HepG2 (cell line): ENCODE results near the gene SHISAL1. TPM values are rescaled to one million over a fixed set of nuclear protein-coding genes. Genes with fewer than 3 reads are reported as not detected.

ENCODE experiments used
- ATAC-seq: fragments of 200-7000 bp; cut with Tn5 transposase; 3 replicates; pipeline ENCODE4 v1.9.1; 2020; ENCODE audit warnings: mild to moderate bottlenecking, moderate library complexity
- BruUV-seq: library from RNA; stranded (reverse); fragments of 400-500 nt; replicated peaks from 2 replicates; lab custom pipeline; 2021; lab: Mats Ljungman, UMichigan
- CTCF ChIA-PET: fragments of 300-600 bp; formaldehyde crosslinking; extraction: SDS; loops from one replicate; lab custom pipeline; 2021; ENCODE audit warnings: low total read pairs, inconsistent platforms, low intra/inter-chr PET ratio; lab: Yijun Ruan, JAX
- POLR2A ChIA-PET: fragments of 350-600 bp; sonication (Branson Sonifier 250); formaldehyde crosslinking; loops from one replicate; lab custom pipeline; 2020; ENCODE audit warnings: antibody characterized with exemption, inconsistent platforms; lab: Yijun Ruan, JAX
- DNase-seq: peaks from one replicate; pipeline ENCODE4 v3.0.0-alpha.2; 2015; ENCODE audit warnings: low spot score
- FAIRE-seq: peaks from 3 replicates; lab custom pipeline; 2011; peaks lifted over from hg19 to GRCh38; lab: Jason Lieb, UNC
- H2AFZ ChIP-seq: one replicate; pipeline ENCODE4 v1.6.1; 2011; ENCODE audit warnings: low read length, inconsistent platforms
- H3K27ac ChIP-seq: fragments of 300-600 bp; 3 replicates; pipeline ENCODE4 v1.8.0; 2011; ENCODE audit warnings: mixed run types, mild to moderate bottlenecking, mixed read lengths, low read length, inconsistent platforms; ENCODE audit not compliant: insufficient read depth; ENCODE audit errors: extremely low read length
- H3K27me3 ChIP-seq, 2 experiments: fragments of 200-600 bp in 1 of 2; 2 replicates in 1 of 2; 3 replicates in 1 of 2; pipeline versions ENCODE4 v1.6.0 to v1.8.0; 2011; ENCODE audit warnings: low read length in 2 of 2, mild to moderate bottlenecking in 2 of 2, moderate library complexity in 2 of 2, inconsistent platforms in 1 of 2; ENCODE audit not compliant: insufficient read depth in 2 of 2, control insufficient read depth in 1 of 2
- H3K36me3 ChIP-seq, 2 experiments: fragments of 200-600 bp in 1 of 2; replicated peaks in 1 of 2; 2 replicates in 1 of 2; 3 replicates in 1 of 2; pipeline versions ENCODE4 v1.5.1 to v1.8.0; 2011; ENCODE audit warnings: low read length in 2 of 2, inconsistent platforms in 1 of 2; ENCODE audit not compliant: insufficient read depth in 2 of 2, control insufficient read depth in 1 of 2
- H3K4me1 ChIP-seq: 2 replicates; pipeline ENCODE4 v1.5.1; 2012; ENCODE audit warnings: low read length, inconsistent platforms; ENCODE audit not compliant: insufficient read depth
- H3K4me2 ChIP-seq: 2 replicates; pipeline ENCODE4 v1.6.0; 2011; ENCODE audit warnings: low read depth, low read length, inconsistent platforms
- H3K4me3 ChIP-seq, 3 experiments: fragments of 200-600 bp in 1 of 3; sonication (generic), shearing (Covaris generic) in 1 of 3; replicated peaks in 1 of 3; 2 replicates each; pipeline ENCODE4 v1.5.1; 2011 to 2016; ENCODE audit warnings: low read length in 3 of 3, inconsistent platforms in 2 of 3, low read depth in 2 of 3, mild to moderate bottlenecking in 2 of 3, control low read depth in 1 of 3, mixed read lengths in 1 of 3; ENCODE audit not compliant: insufficient read depth in 1 of 3
- H3K79me2 ChIP-seq: one replicate; pipeline ENCODE4 v1.6.1; 2011; ENCODE audit warnings: low read length, inconsistent platforms; ENCODE audit not compliant: insufficient read depth
- H3K9ac ChIP-seq: 2 replicates; pipeline ENCODE4 v1.6.0; 2011; ENCODE audit warnings: mild to moderate bottlenecking, low read depth, low read length, inconsistent platforms; ENCODE audit not compliant: insufficient read depth
- H3K9me3 ChIP-seq: 2 replicates; pipeline ENCODE4 v1.5.1; 2012; ENCODE audit warnings: mild to moderate bottlenecking, low read length
- H4K20me1 ChIP-seq: 2 replicates; pipeline ENCODE4 v1.6.0; 2011; ENCODE audit warnings: inconsistent platforms, mild to moderate bottlenecking, low read length, moderate library complexity; ENCODE audit not compliant: insufficient read depth
- ARNTL ChIP-seq: sonication (generic); formaldehyde crosslinking; IDR thresholded peaks from 2 replicates; pipeline ENCODE4 v1.4.0; 2020; ENCODE audit warnings: mild to moderate bottlenecking, missing genetic modification reagents
- BORCS8-MEF2B ChIP-seq: sonication (generic); formaldehyde crosslinking; IDR thresholded peaks from 2 replicates; pipeline ENCODE4 v1.8.0; 2022; ENCODE audit warnings: mild to moderate bottlenecking, missing genetic modification reagents
- CENPX ChIP-seq: sonication (generic); formaldehyde crosslinking; IDR thresholded peaks from 2 replicates; pipeline ENCODE4 v1.9.0; 2021; ENCODE audit warnings: mild to moderate bottlenecking, missing genetic modification reagents, moderate library complexity
- CSRNP2 ChIP-seq: sonication (generic); formaldehyde crosslinking; conservative IDR thresholded peaks from 2 replicates; pipeline ENCODE4 v1.8.0; 2022; ENCODE audit warnings: low read depth, missing genetic modification reagents
- FOXK1 ChIP-seq: sonication (generic); formaldehyde crosslinking; IDR thresholded peaks from 2 replicates; pipeline ENCODE4 v1.4.0; 2020; ENCODE audit warnings: low read depth, missing genetic modification reagents, borderline replicate concordance
- NFKBIZ ChIP-seq: IDR thresholded peaks from 2 replicates; pipeline ENCODE4 v1.6.1; 2018; ENCODE audit warnings: missing genetic modification reagents, missing compliant biosample characterization
- RFX5 ChIP-seq: IDR thresholded peaks from 2 replicates; pipeline ENCODE4 v1.6.1; 2011; ENCODE audit warnings: low read depth, low read length, improper control_type of control experiment
- SKI ChIP-seq: fragments of 450-650 bp; IDR thresholded peaks from one replicate; pipeline ENCODE4 v1.6.1; 2018; ENCODE audit warnings: mild to moderate bottlenecking; ENCODE audit not compliant: partially characterized antibody
- SMAD1 ChIP-seq: sonication (generic); formaldehyde crosslinking; IDR thresholded peaks from 2 replicates; pipeline ENCODE4 v1.4.0; 2020; ENCODE audit warnings: missing genetic modification reagents, low read depth, mild to moderate bottlenecking, borderline replicate concordance
- THAP11 ChIP-seq: IDR thresholded peaks from 2 replicates; pipeline ENCODE4 v1.6.1; 2016; ENCODE audit warnings: missing biosample characterization, missing genetic modification reagents
- YY1 ChIP-seq: IDR thresholded peaks from 2 replicates; pipeline ENCODE4 v1.6.1; 2011; ENCODE audit warnings: low read length, low read depth, moderate library complexity, mild to moderate bottlenecking; ENCODE audit not compliant: insufficient read depth, insufficient replicate concordance
- ZMYM3 ChIP-seq: sonication (generic); formaldehyde crosslinking; IDR thresholded peaks from 2 replicates; pipeline ENCODE4 v1.5.1; 2020; ENCODE audit warnings: mild to moderate bottlenecking, missing genetic modification reagents
- ZNF614 ChIP-seq: IDR thresholded peaks from 2 replicates; pipeline ENCODE4 v1.6.1; 2018; ENCODE audit warnings: missing biosample characterization, missing genetic modification reagents, inconsistent platforms, borderline replicate concordance
- WGBS: methylation state at CpG from one replicate; pipeline ENCODE4 v1.1.6; 2017; ENCODE audit warnings: low lambda C conversion rate; 5-methylcytosine and 5-hydroxymethylcytosine counted together
- in situ Hi-C: cut with HindIII; loops from 2 replicates; pipeline ENCODE4 v1.10.0; 2017; ENCODE audit warnings: low pct_unique_long_range_greater_than_20kb; ENCODE audit not compliant: extremely low pct_ligation_motif_present
- intact Hi-C: fragments of 100-400 bp; cut with micrococcal nuclease; formaldehyde crosslinking; loops from one replicate; pipeline ENCODE4 v1.10.0; 2022; ENCODE audit not compliant: unreplicated experiment
- polyA plus RNA-seq, 8 experiments: library from polyadenylated mRNA; depleted of rRNA in 3 of 8; stranded (reverse) in 7 of 8; unstranded in 1 of 8; fragments of >200 nt; fragmentation: Illumina TruSeq in 4 of 8; extraction: Trizol in 4 of 8; gene quantifications; 2 replicates each; pipeline versions ENCODE4 v1.2.1 to v1.2.3, GENCODE V29; 2011 to 2016; ENCODE audit warnings: low read depth in 4 of 8, missing spikeins in 1 of 8, mixed read lengths in 1 of 8; ENCODE audit not compliant: insufficient read depth in 1 of 8
- total RNA-seq, 5 experiments: library from RNA; depleted of rRNA; stranded (reverse); fragments of >200 nt; fragmentation: Illumina TruSeq; extraction: Trizol; gene quantifications; 2 replicates each; pipeline ENCODE4 v1.2.3, GENCODE V29; 2016; ENCODE audit warnings: low read depth in 1 of 5

The SHISAL1 gene
- total and polyA plus RNA-seq, 2 of the 13 experiments (the other 11 are each of a cell fraction or from before 2014, with no cell fraction given), result not detected

- WGBS, result 23% methylated on average over 5 of the region's 6 CpGs
- BruUV-seq, result no TSS peak
- no peak overlapping the region for H3K4me2 ChIP-seq
- no peaks in the 10 kb centered on the region for H3K4me1 ChIP-seq
- H2AFZ ChIP-seq, result no peak overlapping the region
- ATAC-seq, result no peak
- H3K36me3 ChIP-seq, result no peaks in the 10 kb centered on the region
- POLR2A ChIA-PET, result no interaction called here
- in situ Hi-C loops (no loop called here), intact Hi-C loops (no loop called here)
- no peaks in the 10 kb centered on the region for H3K9me3 ChIP-seq
- DNase-seq, result no peak
- no peaks in the 10 kb centered on the region for H4K20me1 ChIP-seq
- CTCF ChIA-PET, result no interaction called here
- peaks cover 1 to 8% of the 10 kb centered on the region in 2 experiments; a peak in 2 of 5 replicates for H3K27me3 ChIP-seq
- no peaks in the 10 kb centered on the region for H3K79me2 ChIP-seq
- no peak overlapping the region for H3K27ac ChIP-seq
- H3K9ac ChIP-seq, result no peak overlapping the region
- no peak overlapping the region for H3K4me3 ChIP-seq
- no peak for FAIRE-seq
- TF ChIP-seq SMAD1 (no peak), CENPX (CRISPR knock-in tag) (no peak), FOXK1 (CRISPR knock-in tag) (no peak), YY1 (no peak), ARNTL (CRISPR knock-in tag) (no peak), RFX5 (no peak), THAP11 (CRISPR knock-in tag) (no peak), ZNF614 (CRISPR knock-in tag) (no peak), SKI (no peak), NFKBIZ (CRISPR knock-in tag) (no peak), ZMYM3 (CRISPR knock-in tag) (no peak), CSRNP2 (CRISPR knock-in tag) (no peak), BORCS8-MEF2B (no peak)
These were observed 49.2 kb downstream of the SHISAL1 start for GRCh38 chr22:44263547-44263946.
